ACC112 (cell line): ENCODE data around the gene DISC1.
"Not testable (repeated sequence)": the region's sequence is repeated elsewhere in the genome, so short reads cannot be mapped to it uniquely, and the experiment has no call there.

Experiments
- H2AFZ ChIP-seq: fragments of 200-600 bp; sonication (generic); one replicate; pipeline ENCODE4 v1.6.0; 2017; ENCODE audit warnings: antibody characterized with exemption, low read length; ENCODE audit not compliant: unreplicated experiment
- H3K27ac ChIP-seq: fragments of 200-600 bp; sonication (generic); 2 replicates; pipeline ENCODE4 v1.5.1; 2014; ENCODE audit warnings: low read depth, mild to moderate bottlenecking, antibody characterized with exemption, low read length, moderate library complexity
- H3K27me3 ChIP-seq: fragments of 200-600 bp; sonication (generic); 2 replicates; pipeline ENCODE4 v1.6.1; 2014; ENCODE audit warnings: mild to moderate bottlenecking, antibody characterized with exemption, low read length, moderate library complexity, mixed read lengths; ENCODE audit not compliant: insufficient read depth
- H3K36me3 ChIP-seq: fragments of 200-600 bp; sonication (generic); 2 replicates; pipeline ENCODE4 v1.6.1; 2016; ENCODE audit warnings: mild to moderate bottlenecking, antibody characterized with exemption, low read length, moderate library complexity, mixed read lengths; ENCODE audit not compliant: insufficient read depth
- H3K4me1 ChIP-seq: fragments of 200-600 bp; sonication (generic); one replicate; pipeline ENCODE4 v1.6.1; 2016; ENCODE audit warnings: low read length, mixed read lengths; ENCODE audit not compliant: insufficient read depth, unreplicated experiment, control insufficient read depth
- H3K4me3 ChIP-seq: fragments of 200-600 bp; sonication (generic); 2 replicates; pipeline ENCODE4 v1.5.1; 2014; ENCODE audit warnings: mild to moderate bottlenecking, low read depth, low read length
- H3K79me2 ChIP-seq: fragments of 200-600 bp; sonication (generic); one replicate; pipeline ENCODE4 v1.6.0; 2016; ENCODE audit warnings: low read length; ENCODE audit not compliant: control insufficient read depth, unreplicated experiment, insufficient read depth

Gene DISC1

DNA sequence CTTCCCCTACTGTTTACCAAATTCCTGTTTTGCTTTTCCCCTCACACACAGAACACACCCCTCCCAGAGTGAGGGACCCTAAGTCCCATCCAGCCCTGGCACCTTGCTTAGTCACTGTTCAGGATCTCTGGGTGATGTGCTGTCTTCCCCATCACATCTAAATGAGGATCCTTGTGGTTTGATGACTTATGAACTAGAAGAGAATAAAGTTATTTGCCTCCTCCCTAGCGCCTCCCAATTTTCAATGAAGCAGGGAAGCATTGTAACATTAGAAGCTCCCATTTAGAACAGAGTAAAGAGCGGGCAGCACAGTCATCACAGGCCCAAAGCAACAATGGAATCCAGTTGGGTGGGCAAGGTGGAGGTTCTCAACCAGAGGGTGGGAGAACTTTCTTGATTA is 27.0 kb downstream of the DISC1 start:
- Histone ChIP-seq H3K27me3 (no peaks in the 10 kb centered on the region), H3K4me3 (no peak overlapping the region), H3K79me2 (no peaks in the 10 kb centered on the region), H2AFZ (no peak overlapping the region), H3K4me1 (no peaks in the 10 kb centered on the region), H3K27ac (no peak overlapping the region), H3K36me3 (no peaks in the 10 kb centered on the region)

GRCh38 chr1:231656741-231657140 is 30.2 kb downstream of the DISC1 start:
- H3K4me1 ChIP-seq, result no peaks in the 10 kb centered on the region
- H3K36me3 ChIP-seq, result no peaks in the 10 kb centered on the region
- no peak overlapping the region for H3K27ac ChIP-seq

DNA sequence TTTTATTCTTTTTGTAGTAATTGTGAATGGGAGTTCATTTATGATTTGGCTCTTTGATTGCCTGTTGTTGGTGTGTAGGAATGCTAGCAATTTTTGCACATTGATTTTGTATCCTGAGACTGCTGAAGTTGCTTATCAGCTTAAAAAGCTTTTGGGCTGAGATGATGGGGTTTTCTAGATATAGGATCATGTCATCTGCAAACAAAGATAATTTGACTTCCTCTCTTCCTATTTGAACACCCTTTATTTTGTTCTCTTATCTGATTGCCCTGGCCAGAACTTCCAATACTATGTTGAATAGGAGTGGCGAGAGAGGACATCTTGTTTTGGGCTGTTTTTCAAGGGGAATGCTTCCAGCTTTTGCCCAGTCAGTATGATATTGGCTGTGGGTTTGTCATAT is 31.6 kb downstream of the DISC1 start:
- H3K4me1 ChIP-seq, H3K4me3 ChIP-seq, H3K79me2 ChIP-seq, H3K36me3 ChIP-seq, H3K27ac ChIP-seq, H2AFZ ChIP-seq, H3K27me3 ChIP-seq: not testable (repeated sequence)

More at GRCh38 chr1:231656741-231657140, 30.2 kb downstream of the DISC1 start:
- no peak overlapping the region for H3K4me3 ChIP-seq
- H2AFZ ChIP-seq, result no peak overlapping the region
- H3K27me3 ChIP-seq, result no peaks in the 10 kb centered on the region
- no peaks in the 10 kb centered on the region for H3K79me2 ChIP-seq

DNA sequence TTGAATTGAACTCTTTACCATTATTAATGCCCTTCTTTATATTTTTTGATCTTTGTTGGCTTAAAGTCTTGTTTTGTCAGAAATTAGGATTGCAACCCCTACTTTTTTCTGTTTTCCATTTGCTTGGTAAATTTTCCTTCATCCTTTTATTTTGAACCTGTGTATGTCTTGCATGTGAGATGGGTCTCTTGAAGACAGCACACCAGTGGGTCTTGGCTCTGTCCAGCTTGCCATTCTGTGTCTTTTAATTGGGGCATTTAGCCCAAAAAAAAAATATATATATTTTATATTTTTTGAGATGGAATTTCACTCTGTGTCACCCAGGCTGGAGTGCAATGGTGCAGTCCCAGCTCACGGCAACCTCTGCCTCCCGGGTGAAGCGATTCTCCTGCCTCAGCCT is 33.6 kb downstream of the DISC1 start:
- Histone ChIP-seq H3K4me1 (no peaks in the 10 kb centered on the region), H2AFZ (no peak overlapping the region), H3K27me3 (no peaks in the 10 kb centered on the region), H3K79me2 (no peaks in the 10 kb centered on the region), H3K36me3 (no peaks in the 10 kb centered on the region), H3K4me3 (no peak overlapping the region), H3K27ac (no peak overlapping the region)

GRCh38 chr1:231663211-231663792 is 36.7 kb downstream of the DISC1 start:
- H3K27me3 ChIP-seq, result no peaks in the 10 kb centered on the region
- no peaks in the 10 kb centered on the region for H3K79me2 ChIP-seq
- no peaks in the 10 kb centered on the region for H3K4me1 ChIP-seq
- no peak overlapping the region for H3K27ac ChIP-seq
- no peak overlapping the region for H3K4me3 ChIP-seq
- no peaks in the 10 kb centered on the region for H3K36me3 ChIP-seq
- H2AFZ ChIP-seq, result no peak overlapping the region

DNA sequence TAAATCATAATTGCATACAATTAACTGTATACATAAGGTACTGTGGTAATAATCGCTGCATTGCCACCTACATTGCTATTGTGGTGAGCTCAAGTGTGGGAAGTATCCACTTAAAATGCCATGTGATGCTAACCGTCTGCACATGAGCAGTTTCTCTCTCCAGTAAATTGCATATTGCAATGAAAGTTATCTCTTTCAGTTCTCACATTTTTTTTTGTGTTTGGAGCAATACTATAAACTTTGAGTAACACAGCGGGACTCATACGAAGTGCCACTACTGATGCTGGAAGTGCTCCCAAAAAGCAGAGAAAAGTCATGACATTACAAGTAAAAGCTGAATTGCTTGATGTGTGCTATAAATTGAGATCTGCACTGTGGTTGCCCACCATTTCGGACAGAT is 38.5 kb downstream of the DISC1 start:
- Histone ChIP-seq H3K36me3 (no peaks in the 10 kb centered on the region), H3K79me2 (no peaks in the 10 kb centered on the region), H3K4me3 (no peak overlapping the region), H3K4me1 (no peaks in the 10 kb centered on the region), H3K27ac (no peak overlapping the region), H3K27me3 (no peaks in the 10 kb centered on the region), H2AFZ (no peak overlapping the region)

DNA sequence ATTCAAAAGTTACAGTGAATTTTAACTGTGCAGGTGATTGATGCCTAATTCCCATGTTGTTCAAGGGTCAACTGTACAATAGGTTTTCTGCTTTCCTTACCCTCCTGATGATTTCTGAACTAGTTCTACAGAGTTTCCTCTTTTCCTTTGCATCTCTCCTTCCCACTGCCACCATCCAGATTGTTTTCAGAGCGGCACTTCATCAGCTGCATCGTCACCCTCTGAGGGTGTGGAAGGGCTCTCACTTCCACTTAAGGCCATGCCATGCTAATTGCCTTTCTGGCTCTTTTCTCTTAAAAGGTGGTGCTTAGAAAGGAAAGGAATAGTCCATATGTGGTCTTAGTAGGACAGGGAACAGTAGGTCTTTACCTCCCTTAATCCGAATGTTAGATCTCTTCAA is 39.1 kb downstream of the DISC1 start:
- H3K27me3 ChIP-seq, result no peaks in the 10 kb centered on the region
- H3K36me3 ChIP-seq, result no peaks in the 10 kb centered on the region
- H3K4me3 ChIP-seq, result no peak overlapping the region
- no peaks in the 10 kb centered on the region for H3K79me2 ChIP-seq
- H3K27ac ChIP-seq, result no peak overlapping the region
- H3K4me1 ChIP-seq, result no peaks in the 10 kb centered on the region
- H2AFZ ChIP-seq, result no peak overlapping the region

- no peak overlapping the region for H3K4me3 ChIP-seq
- no peaks in the 10 kb centered on the region for H3K79me2 ChIP-seq
- no peak overlapping the region for H2AFZ ChIP-seq
- H3K27ac ChIP-seq, result no peak overlapping the region
- no peaks in the 10 kb centered on the region for H3K4me1 ChIP-seq
- no peaks in the 10 kb centered on the region for H3K36me3 ChIP-seq
- no peaks in the 10 kb centered on the region for H3K27me3 ChIP-seq
Observed at GRCh38 chr1:231666220-231666936, 39.8 kb downstream of the DISC1 start.

DNA sequence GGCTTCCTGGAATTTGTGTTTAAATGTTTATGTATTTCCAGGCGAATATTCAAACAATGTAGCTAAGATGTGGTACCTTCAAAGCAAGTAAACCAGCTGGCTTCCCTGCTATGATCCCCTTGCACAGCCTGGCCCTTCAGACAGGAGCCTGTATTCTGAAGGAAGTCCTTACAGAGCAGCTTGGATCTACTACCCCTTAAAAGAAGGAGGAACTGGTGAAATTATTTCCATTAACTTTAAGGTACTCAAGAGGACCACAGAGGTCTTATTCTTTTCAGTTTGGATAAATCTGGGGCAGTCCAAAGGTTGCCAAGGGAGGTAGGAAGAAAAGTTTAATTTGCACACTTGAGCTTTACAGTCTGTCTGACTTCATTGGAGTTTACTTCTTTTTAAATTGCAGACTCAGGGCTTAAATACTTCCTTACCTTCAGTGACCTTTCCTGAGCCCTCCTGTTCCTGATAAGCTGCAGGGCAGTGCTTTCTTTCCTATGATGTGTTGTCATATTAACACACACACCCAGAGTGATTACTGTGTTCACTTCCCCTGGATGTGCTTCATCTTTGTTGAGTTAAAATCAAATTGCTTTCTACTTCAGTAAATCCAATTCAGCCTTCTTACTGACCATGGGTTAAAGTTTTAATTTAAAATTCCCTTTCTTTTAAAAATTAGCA is 40.5 kb downstream of the DISC1 start:
- H3K4me1 ChIP-seq, result no peaks in the 10 kb centered on the region
- no peaks in the 10 kb centered on the region for H3K36me3 ChIP-seq
- H3K79me2 ChIP-seq, result no peaks in the 10 kb centered on the region
- H3K27ac ChIP-seq, result no peak overlapping the region
- H3K27me3 ChIP-seq, result no peaks in the 10 kb centered on the region
- H3K4me3 ChIP-seq, result no peak overlapping the region
- H2AFZ ChIP-seq, result no peak overlapping the region

GRCh38 chr1:231667896-231668506 is 41.4 kb downstream of the DISC1 start:
- Histone ChIP-seq H3K79me2 (no peaks in the 10 kb centered on the region), H2AFZ (no peak overlapping the region), H3K36me3 (no peaks in the 10 kb centered on the region), H3K4me1 (no peaks in the 10 kb centered on the region), H3K27me3 (no peaks in the 10 kb centered on the region), H3K27ac (no peak overlapping the region), H3K4me3 (no peak overlapping the region)
